ENCODE data around the gene TUT1.
"Not testable (repeated sequence)": the region's sequence is repeated elsewhere in the genome, so short reads cannot be mapped to it uniquely, and the experiment has no call there.

The TUT1 gene

GRCh38 chr11:62552485-62553079 lies 38.7 kb downstream of the TUT1 start:
- Histone ChIP-seq H3K27ac (ENCODE audit: low read depth, low read length) (peak overlapping the region; percentile 77), H2BK120ac (ENCODE audit: low read depth, low read length) (no peak overlapping the region), H3K56ac (ENCODE audit: low read length) (peak overlapping the region; percentile 73), H4K5ac (ENCODE audit: low read length) (no peak overlapping the region), H3K23ac (ENCODE audit: low read length) (no peak overlapping the region), H3K4me2 (ENCODE audit: low read length) (peak overlapping the region; percentile 3), H3K9ac (ENCODE audit: low read length) (peak overlapping the region; percentile 50), H3K79me2 (ENCODE audit: control insufficient read depth, insufficient read depth, low read length) (no peaks in the 10 kb centered on the region), H3K36me3 (ENCODE audit: control insufficient read depth, insufficient read depth, low read length) (peaks cover 7% of the 10 kb centered on the region), H3K4me3 (ENCODE audit: low read length) (no peak overlapping the region), H3K27me3 (ENCODE audit: insufficient read depth, low read length, poor library complexity) (no peaks in the 10 kb centered on the region), H3K79me1 (ENCODE audit: low read length) (peaks cover 6% of the 10 kb centered on the region), H2AK5ac (ENCODE audit: low read length) (no peak overlapping the region), H2BK15ac (replicated peaks; ENCODE audit: low read depth) (no peak overlapping the region), H3K4ac (ENCODE audit: low read depth, low read length) (no peak overlapping the region), H2BK5ac (ENCODE audit: low read length) (peak overlapping the region; percentile 21), H4K8ac (ENCODE audit: low read depth, low read length) (no peak overlapping the region), H3K18ac (ENCODE audit: low read length) (no peak overlapping the region), H3K4me1 (ENCODE audit: control insufficient read depth, low read depth, low read length) (peaks cover 26% of the 10 kb centered on the region)
- DNase-seq = peak; percentile 78
- WGBS (ENCODE audit: extremely low coverage, insufficient coverage, low lambda C conversion rate) = no CpG with 5 or more reads among the region's 4 CpGs

DNA sequence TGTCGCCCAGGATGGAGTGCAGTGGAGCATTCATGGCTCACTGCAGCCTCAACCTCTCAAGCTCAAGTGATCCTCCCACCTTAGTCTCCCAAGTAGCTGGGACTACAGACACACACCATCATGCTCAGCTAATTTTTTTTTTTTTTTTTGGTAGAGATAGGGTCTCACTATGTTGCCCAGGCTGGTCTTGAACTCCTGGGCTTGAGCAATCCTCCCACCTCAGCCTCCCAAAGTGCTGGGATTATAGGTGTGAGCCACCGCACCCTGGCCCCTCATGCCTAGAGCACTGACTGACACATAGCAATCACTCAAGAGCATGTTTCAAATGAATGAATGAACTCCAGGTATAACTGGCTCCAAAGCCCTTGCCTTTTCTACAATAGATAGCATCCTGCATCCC lies 40.8 kb downstream of the TUT1 start:
- not testable (repeated sequence) for H3K56ac ChIP-seq (ENCODE audit: low read length); H4K8ac ChIP-seq (ENCODE audit: low read depth, low read length); H3K23ac ChIP-seq (ENCODE audit: low read length); H4K5ac ChIP-seq (ENCODE audit: low read length); H3K4ac ChIP-seq (ENCODE audit: low read depth, low read length); H2BK120ac ChIP-seq (ENCODE audit: low read depth, low read length); DNase-seq; H3K9ac ChIP-seq (ENCODE audit: low read length); H3K79me2 ChIP-seq (ENCODE audit: control insufficient read depth, insufficient read depth, low read length); H3K79me1 ChIP-seq (ENCODE audit: low read length); H3K36me3 ChIP-seq (ENCODE audit: control insufficient read depth, insufficient read depth, low read length); H3K27me3 ChIP-seq (ENCODE audit: insufficient read depth, low read length, poor library complexity); H2BK5ac ChIP-seq (ENCODE audit: low read length); H3K18ac ChIP-seq (ENCODE audit: low read length); H3K4me3 ChIP-seq (ENCODE audit: low read length); H3K4me2 ChIP-seq (ENCODE audit: low read length); H2AK5ac ChIP-seq (ENCODE audit: low read length); H2BK15ac ChIP-seq (replicated peaks; ENCODE audit: low read depth); H3K27ac ChIP-seq (ENCODE audit: low read depth, low read length)
- H3K4me1 ChIP-seq (ENCODE audit: control insufficient read depth, low read depth, low read length) = peaks cover 14% of the 10 kb centered on the region
- no CpG with 5 or more reads among the region's 2 CpGs for WGBS (ENCODE audit: extremely low coverage, insufficient coverage, low lambda C conversion rate)

DNA sequence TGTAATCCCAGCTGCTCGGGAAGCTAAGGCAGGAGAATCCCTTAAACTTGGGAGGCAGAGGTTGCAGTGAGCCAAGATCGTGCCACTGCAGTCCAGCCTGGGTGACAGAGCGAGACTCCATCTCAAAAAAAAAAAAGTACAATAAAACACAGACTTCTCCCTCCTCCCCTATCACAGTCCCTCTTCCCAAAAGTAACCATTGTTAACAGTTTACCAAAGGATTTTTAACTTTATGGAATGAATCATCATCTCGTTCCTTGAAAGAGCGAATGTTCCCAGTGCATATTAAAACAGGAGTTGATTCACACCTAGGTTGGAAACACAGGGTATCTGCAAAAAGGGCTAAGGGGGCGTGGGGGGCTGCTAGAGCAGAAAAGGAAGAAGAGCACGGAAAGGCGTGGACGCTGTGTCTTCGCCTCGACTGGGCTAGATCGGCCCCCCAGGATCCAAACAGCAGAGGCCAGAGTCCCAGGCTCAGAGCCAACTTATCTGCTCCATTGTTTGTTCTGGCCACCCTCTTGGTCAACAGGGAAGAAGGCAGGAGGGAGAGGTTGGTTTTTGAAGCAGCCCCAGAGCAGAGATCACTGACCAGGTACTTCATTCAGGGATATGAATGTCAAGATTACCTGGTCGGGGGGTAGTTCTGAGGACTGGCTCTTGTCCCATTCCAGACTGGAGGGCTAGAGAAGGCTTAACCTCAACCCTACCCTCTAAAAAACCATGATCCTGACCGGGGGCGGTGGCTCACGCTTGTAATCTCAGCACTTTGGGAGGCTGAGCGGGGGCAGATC lies 42.6 kb downstream of the TUT1 start:
- H2AK5ac ChIP-seq (ENCODE audit: low read length) = no peak overlapping the region
- H3K56ac ChIP-seq (ENCODE audit: low read length) = no peak overlapping the region
- H4K5ac ChIP-seq (ENCODE audit: low read length) = no peak overlapping the region
- H3K79me1 ChIP-seq (ENCODE audit: low read length) = peaks cover 5% of the 10 kb centered on the region
- no peaks in the 10 kb centered on the region for H3K36me3 ChIP-seq (ENCODE audit: control insufficient read depth, insufficient read depth, low read length)
- peaks cover 15% of the 10 kb centered on the region for H3K79me2 ChIP-seq (ENCODE audit: control insufficient read depth, insufficient read depth, low read length)
- no peak overlapping the region for H3K4ac ChIP-seq (ENCODE audit: low read depth, low read length)
- H3K4me3 ChIP-seq (ENCODE audit: low read length) = no peak overlapping the region
- no peak for DNase-seq
- no peaks in the 10 kb centered on the region for H3K27me3 ChIP-seq (ENCODE audit: insufficient read depth, low read length, poor library complexity)
- WGBS (ENCODE audit: extremely low coverage, insufficient coverage, low lambda C conversion rate) = no CpG with 5 or more reads among the region's 17 CpGs
- H4K8ac ChIP-seq (ENCODE audit: low read depth, low read length) = no peak overlapping the region
- H3K9ac ChIP-seq (ENCODE audit: low read length) = no peak overlapping the region
- H2BK120ac ChIP-seq (ENCODE audit: low read depth, low read length) = no peak overlapping the region
- no peak overlapping the region for H3K27ac ChIP-seq (ENCODE audit: low read depth, low read length)
- H3K18ac ChIP-seq (ENCODE audit: low read length) = no peak overlapping the region
- no peak overlapping the region for H3K4me2 ChIP-seq (ENCODE audit: low read length)
- no peak overlapping the region for H2BK15ac ChIP-seq (replicated peaks; ENCODE audit: low read depth)
- no peak overlapping the region for H2BK5ac ChIP-seq (ENCODE audit: low read length)
- H3K4me1 ChIP-seq (ENCODE audit: control insufficient read depth, low read depth, low read length) = peaks cover 9% of the 10 kb centered on the region
- H3K23ac ChIP-seq (ENCODE audit: low read length) = no peak overlapping the region

DNA sequence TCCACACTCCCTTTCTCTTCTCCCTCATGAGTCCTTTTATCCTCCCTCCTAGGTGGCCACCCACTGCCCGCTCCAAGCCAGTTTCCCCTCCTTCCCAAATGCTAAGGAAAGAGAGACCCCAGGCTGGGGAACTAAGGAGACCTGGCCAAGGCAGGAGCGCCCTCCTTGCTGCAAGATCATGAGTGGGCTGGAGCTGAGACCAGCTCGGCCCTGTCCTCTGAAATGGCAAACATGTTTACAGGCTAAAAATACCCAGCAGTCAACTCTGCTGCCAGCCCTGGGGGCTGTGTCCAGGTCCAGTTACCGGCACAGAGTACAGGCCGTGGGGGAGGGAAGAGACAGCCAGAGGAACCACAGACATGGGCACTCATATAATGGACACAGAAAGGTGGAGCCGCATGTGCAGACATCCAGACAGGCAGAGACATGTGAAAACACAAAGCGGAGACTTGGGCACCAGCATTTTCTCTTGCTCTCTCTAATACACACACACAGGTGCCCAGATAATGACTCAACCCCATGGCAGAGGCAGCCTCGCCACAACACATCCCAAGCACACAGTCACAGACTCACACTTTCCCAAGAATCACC lies 43.5 kb downstream of the TUT1 start:
- Histone ChIP-seq H4K5ac (ENCODE audit: low read length) (no peak overlapping the region), H2BK120ac (ENCODE audit: low read depth, low read length) (no peak overlapping the region), H3K4ac (ENCODE audit: low read depth, low read length) (no peak overlapping the region), H3K36me3 (ENCODE audit: control insufficient read depth, insufficient read depth, low read length) (no peaks in the 10 kb centered on the region), H3K4me1 (ENCODE audit: control insufficient read depth, low read depth, low read length) (peaks cover 7% of the 10 kb centered on the region), H3K4me2 (ENCODE audit: low read length) (peak overlapping the region; percentile 74), H3K18ac (ENCODE audit: low read length) (no peak overlapping the region), H3K4me3 (ENCODE audit: low read length) (no peak overlapping the region), H2BK5ac (ENCODE audit: low read length) (no peak overlapping the region), H3K56ac (ENCODE audit: low read length) (peak overlapping the region; percentile 85), H2AK5ac (ENCODE audit: low read length) (no peak overlapping the region), H3K27me3 (ENCODE audit: insufficient read depth, low read length, poor library complexity) (no peaks in the 10 kb centered on the region), H2BK15ac (replicated peaks; ENCODE audit: low read depth) (no peak overlapping the region), H3K79me2 (ENCODE audit: control insufficient read depth, insufficient read depth, low read length) (peaks cover 19% of the 10 kb centered on the region), H4K8ac (ENCODE audit: low read depth, low read length) (no peak overlapping the region), H3K27ac (ENCODE audit: low read depth, low read length) (no peak overlapping the region), H3K79me1 (ENCODE audit: low read length) (peaks cover 8% of the 10 kb centered on the region), H3K23ac (ENCODE audit: low read length) (no peak overlapping the region), H3K9ac (ENCODE audit: low read length) (peak overlapping the region; percentile 76)
- DNase-seq = no peak
- no CpG with 5 or more reads among the region's 8 CpGs for WGBS (ENCODE audit: extremely low coverage, insufficient coverage, low lambda C conversion rate)

DNA sequence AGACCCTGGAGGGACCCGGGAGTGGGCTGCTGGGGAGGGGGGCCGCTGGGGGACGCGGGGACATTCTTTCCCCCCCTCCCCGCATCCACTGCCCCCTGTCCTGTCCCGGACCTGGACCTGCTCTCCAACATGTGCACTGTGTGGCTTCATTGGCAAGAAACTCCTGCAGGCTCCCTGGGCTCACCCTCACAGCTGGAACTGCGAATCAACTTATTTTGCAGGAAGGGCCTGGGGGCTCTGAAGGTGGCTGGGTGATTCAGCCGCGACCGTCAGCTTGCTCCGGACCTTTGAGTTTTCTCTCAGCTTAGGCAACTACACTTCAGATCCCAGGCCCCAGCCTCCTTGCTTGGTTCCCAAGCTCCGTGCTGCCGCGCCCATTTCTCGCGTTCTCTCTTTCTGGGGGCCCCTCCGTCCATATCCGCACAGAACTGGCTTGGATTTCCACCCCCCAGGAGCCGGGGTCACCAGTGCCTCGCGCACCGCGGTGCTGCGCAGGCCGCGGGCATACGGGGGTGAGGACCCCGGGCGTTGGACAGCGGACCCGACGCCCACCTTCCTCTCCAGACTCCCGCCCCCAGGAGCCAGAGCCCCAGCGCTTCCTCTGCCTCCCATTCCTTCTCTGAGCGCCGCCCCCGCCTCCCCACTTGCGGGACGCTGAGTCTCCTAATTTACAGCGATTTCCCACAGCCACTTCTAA lies 44.2 kb downstream of the TUT1 start:
- peak overlapping the region; percentile 44 for H3K4me3 ChIP-seq (ENCODE audit: low read length)
- H3K27ac ChIP-seq (ENCODE audit: low read depth, low read length) = peak overlapping the region; percentile 72
- H2BK120ac ChIP-seq (ENCODE audit: low read depth, low read length) = no peak overlapping the region
- peak; percentile 76 for DNase-seq
- no peak overlapping the region for H2BK5ac ChIP-seq (ENCODE audit: low read length)
- H2BK15ac ChIP-seq (replicated peaks; ENCODE audit: low read depth) = no peak overlapping the region
- H4K5ac ChIP-seq (ENCODE audit: low read length) = no peak overlapping the region
- peaks cover 11% of the 10 kb centered on the region for H3K79me1 ChIP-seq (ENCODE audit: low read length)
- peaks cover 10% of the 10 kb centered on the region for H3K4me1 ChIP-seq (ENCODE audit: control insufficient read depth, low read depth, low read length)
- H3K18ac ChIP-seq (ENCODE audit: low read length) = peak overlapping the region; percentile 86
- H2AK5ac ChIP-seq (ENCODE audit: low read length) = no peak overlapping the region
- WGBS (ENCODE audit: extremely low coverage, insufficient coverage, low lambda C conversion rate) = no CpG with 5 or more reads among the region's 40 CpGs
- H3K4ac ChIP-seq (ENCODE audit: low read depth, low read length) = peak overlapping the region; percentile 71
- peaks cover 24% of the 10 kb centered on the region for H3K79me2 ChIP-seq (ENCODE audit: control insufficient read depth, insufficient read depth, low read length)
- no peak overlapping the region for H4K8ac ChIP-seq (ENCODE audit: low read depth, low read length)
- peak overlapping the region; percentile 74 for H3K4me2 ChIP-seq (ENCODE audit: low read length)
- peak overlapping the region; percentile 6 for H3K23ac ChIP-seq (ENCODE audit: low read length)
- no peaks in the 10 kb centered on the region for H3K27me3 ChIP-seq (ENCODE audit: insufficient read depth, low read length, poor library complexity)
- peak overlapping the region; percentile 76 for H3K9ac ChIP-seq (ENCODE audit: low read length)
- peak overlapping the region; percentile 85 for H3K56ac ChIP-seq (ENCODE audit: low read length)
- no peaks in the 10 kb centered on the region for H3K36me3 ChIP-seq (ENCODE audit: control insufficient read depth, insufficient read depth, low read length)

Data from mesendoderm (in vitro differentiated cells).